OCI-LY7 (cell line): Measurements from ENCODE around the gene BRD7. TPM values are rescaled to one million over a fixed set of nuclear protein-coding genes. Genes with fewer than 3 reads are reported as not detected.

Source experiments
- BruUV-seq: library from RNA; stranded (reverse); fragments of 400-500 nt; replicated peaks from 2 replicates; lab custom pipeline; 2021; lab: Mats Ljungman, UMichigan
- CTCF ChIA-PET: fragments of 300-600 bp; sonication (Branson Sonifier 250); formaldehyde crosslinking; loops from one replicate; lab custom pipeline; 2022; ENCODE audit warnings: antibody characterized with exemption; ENCODE audit not compliant: unreplicated experiment; lab: Charles Lee
- POLR2A ChIA-PET: fragments of 300-600 bp; sonication (Branson Sonifier 250); formaldehyde crosslinking; loops from one replicate; lab custom pipeline; 2022; ENCODE audit warnings: antibody characterized with exemption; lab: Charles Lee
- DNase-seq: peaks from one replicate; pipeline ENCODE4 v3.0.0-alpha.2; 2015; ENCODE audit warnings: low spot score
- H2AFZ ChIP-seq: fragments of 200-600 bp; sonication (generic), shearing (Covaris generic); 2 replicates; pipeline ENCODE4 v1.6.1; 2014; ENCODE audit warnings: mild to moderate bottlenecking, antibody characterized with exemption, low read length, moderate library complexity
- H3K27ac ChIP-seq: fragments of 200-600 bp; sonication (generic); 2 replicates; pipeline ENCODE4 v1.5.1; 2014; ENCODE audit warnings: mixed run types, low read depth, mild to moderate bottlenecking, moderate library complexity, low read length, inconsistent platforms; ENCODE audit not compliant: poor library complexity, severe bottlenecking
- H3K36me3 ChIP-seq: fragments of 200-600 bp; sonication (generic); 2 replicates; pipeline ENCODE4 v1.6.1; 2014; ENCODE audit warnings: mild to moderate bottlenecking, antibody characterized with exemption, low read length, moderate library complexity, mixed read lengths; ENCODE audit not compliant: insufficient read depth
- H3K4me1 ChIP-seq: fragments of 200-600 bp; sonication (generic); 2 replicates; pipeline ENCODE4 v1.5.1; 2014; ENCODE audit warnings: mild to moderate bottlenecking, low read length; ENCODE audit not compliant: insufficient read depth, poor library complexity, severe bottlenecking
- H3K4me2 ChIP-seq: fragments of 200-600 bp; sonication (generic); 2 replicates; pipeline ENCODE4 v1.6.1; 2014; ENCODE audit warnings: mild to moderate bottlenecking, low read length
- H3K4me3 ChIP-seq: fragments of 200-600 bp; sonication (generic); 2 replicates; pipeline ENCODE4 v1.5.1; 2014; ENCODE audit warnings: mild to moderate bottlenecking, low read depth, low read length; ENCODE audit not compliant: poor library complexity, severe bottlenecking
- H3K79me2 ChIP-seq: fragments of 200-600 bp; sonication (generic); 2 replicates; pipeline ENCODE4 v1.6.1; 2016; ENCODE audit warnings: low read depth, mild to moderate bottlenecking, low read length, moderate library complexity, mixed read lengths; ENCODE audit not compliant: insufficient read depth
- H3K9me2 ChIP-seq: fragments of 200-600 bp; sonication (generic); 2 replicates; pipeline ENCODE4 v1.6.1; 2016; ENCODE audit warnings: mild to moderate bottlenecking, low read length, mixed read lengths; ENCODE audit not compliant: insufficient read depth
- H3K9me3 ChIP-seq: fragments of 200-600 bp; sonication (generic); 2 replicates; pipeline ENCODE4 v1.6.1; 2014; ENCODE audit warnings: mild to moderate bottlenecking, mixed run types, low read length, mixed read lengths
- H4K20me1 ChIP-seq: fragments of 200-600 bp; sonication (generic); 2 replicates; pipeline ENCODE4 v1.6.1; 2014; ENCODE audit warnings: mild to moderate bottlenecking, antibody characterized with exemption, low read length, moderate library complexity, mixed read lengths; ENCODE audit not compliant: insufficient read depth
- CTCF ChIP-seq: fragments of 200-600 bp; sonication (generic); conservative IDR thresholded peaks from 2 replicates; pipeline ENCODE4 v1.5.1; 2014; ENCODE audit warnings: mild to moderate bottlenecking, antibody characterized with exemption, low read length, moderate library complexity, mixed read lengths
- EZH2phosphoT487 ChIP-seq: fragments of 200-600 bp; sonication (generic); IDR thresholded peaks from 2 replicates; pipeline ENCODE4 v1.6.1; 2018; ENCODE audit warnings: low read depth, borderline replicate concordance, mild to moderate bottlenecking, mixed run types, antibody characterized with exemption, low read length, moderate library complexity, mixed read lengths
- intact Hi-C: fragments of 100-400 bp; cut with micrococcal nuclease; formaldehyde crosslinking; loops from one replicate; pipeline ENCODE4 v1.10.0; 2022; ENCODE audit not compliant: unreplicated experiment
- total RNA-seq, 2 experiments: library from RNA; depleted of rRNA in 1 of 2; stranded (reverse); fragments of >200 nt in 1 of 2; shearing (Covaris generic) in 1 of 2; gene quantifications; 2 replicates each; pipeline ENCODE4 v1.2.3, GENCODE V29; 2014 to 2022

The BRD7 gene
- total RNA-seq, 2 experiments from 2014 or later = 78.5 to 105 TPM

GRCh38 chr16:50360033-50360778 lies 8.6 kb downstream of the BRD7 start:
- TF ChIP-seq EZH2phosphoT487 = no peak
- TF ChIP-seq CTCF = no peak
- CTCF ChIA-PET = interaction anchor here (1.0 kb wide), 2 partner anchors 86 to 446 kb away, joined by 3 read pairs; no protein-coding TSS in a partner anchor
- Histone ChIP-seq H3K27ac (no peak overlapping the region), H3K4me3 (no peak overlapping the region), H2AFZ (no peak overlapping the region), H3K79me2 (peaks cover 63% of the 10 kb centered on the region), H3K4me1 (no peaks in the 10 kb centered on the region), H3K4me2 (no peak overlapping the region), H4K20me1 (peaks cover 22% of the 10 kb centered on the region), H3K36me3 (peaks cover 97% of the 10 kb centered on the region), H3K9me3 (no peaks in the 10 kb centered on the region), H3K9me2 (no peaks in the 10 kb centered on the region)
- POLR2A ChIA-PET = interaction anchor here (0.6 to 1.4 kb wide), 3 partner anchors 21 to 105 kb away, joined by 3 read pairs; no protein-coding TSS in a partner anchor
- intact Hi-C loops = loop anchor here (10.0 kb wide), 1 partner anchor 295 kb away; the partner anchor contains the start of gene HEATR3
- DNase-seq = no peak
- no TSS peak for BruUV-seq

- Histone ChIP-seq H3K9me3 (no peaks in the 10 kb centered on the region), H3K36me3 (peaks cover 97% of the 10 kb centered on the region), H3K79me2 (peaks cover 62% of the 10 kb centered on the region; the same call in 1 of the 2 replicates), H3K4me1 (no peaks in the 10 kb centered on the region), H4K20me1 (peaks cover 19% of the 10 kb centered on the region), H3K9me2 (no peaks in the 10 kb centered on the region), H3K4me3 (no peak overlapping the region), H2AFZ (no peak overlapping the region), H3K4me2 (no peak overlapping the region), H3K27ac (no peak overlapping the region)
- BruUV-seq = no TSS peak
- TF ChIP-seq EZH2phosphoT487 (no peak), CTCF (no peak)
- intact Hi-C loops = loop anchor here (10.0 kb wide), 1 partner anchor 295 kb away; the partner anchor contains the start of gene HEATR3
- POLR2A ChIA-PET = interaction anchor here (0.6 to 1.4 kb wide), 4 partner anchors 20 to 104 kb away, joined by 3 read pairs; no protein-coding TSS in a partner anchor
- CTCF ChIA-PET = interaction anchor here (1.0 kb wide), 1 partner anchor 447 kb away, joined by 3 read pairs; no protein-coding TSS in a partner anchor
- DNase-seq = no peak
Observed at GRCh38 chr16:50359626-50360025, 9.2 kb downstream of the BRD7 start.
